NCI-H748 treated with DMSO at 0.1 percent for 48 hours (cell line): Measurements from ENCODE around the gene RND1.
"Not testable (repeated sequence)": the region's sequence is repeated elsewhere in the genome, so short reads cannot be mapped to it uniquely, and the experiment has no call there.

Experiments used
- DNase-seq: peaks from one replicate; lab custom pipeline; 2025; lab: John Stamatoyannopoulos, UW

Gene RND1

DNA sequence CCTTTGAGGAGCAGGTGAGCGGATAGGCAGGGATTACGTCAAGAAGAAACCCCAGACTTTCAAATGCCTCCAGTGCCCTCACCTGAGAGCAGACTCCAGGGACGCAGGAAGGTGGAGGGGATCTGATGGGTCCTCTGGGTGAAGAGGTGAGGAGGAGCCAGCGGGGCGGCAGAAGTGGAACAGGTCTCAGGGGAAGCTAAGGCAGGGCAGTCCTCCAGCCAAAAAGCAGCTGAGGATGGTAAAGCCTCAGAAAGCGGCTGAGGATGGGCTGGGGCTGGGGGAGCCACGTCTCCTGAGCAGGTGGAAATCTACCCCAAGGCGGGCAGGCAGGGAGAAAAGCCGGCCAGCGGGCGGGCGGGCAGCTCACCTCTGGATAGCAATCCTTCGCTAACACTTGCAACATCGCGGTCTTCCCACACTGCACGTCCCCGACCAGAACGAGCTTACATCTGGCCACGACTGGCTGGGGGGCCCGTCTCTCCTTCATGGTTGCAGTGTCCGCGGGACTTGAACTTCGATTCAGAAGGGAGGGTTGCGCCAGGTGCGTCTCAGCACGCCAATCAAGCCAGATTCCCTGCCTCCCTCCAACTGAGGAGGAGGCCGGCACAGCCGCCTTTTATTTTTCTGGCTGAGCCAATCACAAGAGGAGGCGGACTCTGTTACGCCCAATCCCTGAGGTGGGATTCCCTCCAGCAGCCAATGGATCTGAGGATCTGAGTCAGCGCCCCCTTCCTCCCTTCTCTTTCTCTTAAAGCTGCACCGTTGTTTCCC lies at the start of gene RND1:
Gene RND1 (minus strand): TSS at position 590 of the 771 bp plus-strand sequence. CDS start 103 bp downstream, at position 487.
- peak; percentile 87 for DNase-seq

DNA sequence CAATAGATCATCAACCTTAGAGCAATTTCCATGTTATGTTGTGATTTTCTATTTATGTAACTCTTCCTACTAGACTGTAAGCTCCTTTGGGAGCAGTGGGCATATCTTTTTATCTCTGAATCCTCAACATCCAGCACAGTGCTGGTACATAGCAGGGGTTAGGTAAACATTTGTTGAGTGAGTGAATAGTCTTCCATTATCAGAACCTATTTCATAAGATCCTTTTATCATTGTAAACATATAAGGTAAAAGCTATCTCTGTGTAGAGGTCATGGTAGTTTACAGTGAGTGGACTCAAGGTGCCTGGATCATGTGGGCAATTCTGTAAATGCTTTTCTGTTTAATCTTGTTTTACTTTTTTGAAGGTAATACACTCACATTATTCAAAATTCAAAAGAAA lies 44.5 kb upstream of the RND1 start:
- DNase-seq, result peak; percentile 10

DNA sequence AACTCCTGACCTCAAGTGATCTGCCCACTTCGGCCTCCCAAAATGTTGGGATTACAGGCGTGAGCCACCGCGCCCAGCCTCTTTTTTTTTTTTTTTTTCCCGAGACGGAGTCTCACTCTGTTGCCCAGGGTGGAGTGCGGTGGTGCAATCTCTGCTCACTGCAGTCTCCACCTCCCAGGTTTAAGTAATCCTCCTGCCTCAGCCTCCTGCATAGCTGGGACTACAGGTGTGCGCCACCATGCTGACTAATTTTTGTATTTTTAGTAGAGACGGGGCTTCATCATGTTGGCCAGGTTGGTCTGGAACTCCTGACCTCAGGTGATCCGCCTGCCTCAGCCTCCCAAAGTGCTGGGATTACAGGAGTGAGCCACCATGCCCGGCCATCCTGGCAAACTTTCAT lies 44.0 kb upstream of the RND1 start:
- not testable (repeated sequence) for DNase-seq

DNA sequence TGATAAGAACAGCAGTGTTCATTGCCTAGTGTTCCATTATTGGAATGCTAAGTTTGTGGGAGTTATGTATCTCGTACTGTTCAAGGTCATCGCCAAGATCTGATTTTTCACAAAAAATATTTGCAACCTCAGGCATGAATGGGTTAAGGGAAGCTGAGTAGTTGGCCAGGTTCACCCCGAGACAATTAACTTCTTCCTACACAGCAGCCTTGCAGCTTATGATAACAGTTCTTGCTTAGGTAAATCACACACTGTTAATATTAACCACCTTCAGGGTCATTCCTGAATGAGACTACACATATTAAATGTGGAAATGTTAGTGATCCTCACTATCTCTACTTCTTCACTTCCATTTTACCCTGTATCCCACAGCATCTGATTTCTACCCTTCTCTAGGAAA lies 41.6 kb upstream of the RND1 start:
- no peak for DNase-seq

DNA sequence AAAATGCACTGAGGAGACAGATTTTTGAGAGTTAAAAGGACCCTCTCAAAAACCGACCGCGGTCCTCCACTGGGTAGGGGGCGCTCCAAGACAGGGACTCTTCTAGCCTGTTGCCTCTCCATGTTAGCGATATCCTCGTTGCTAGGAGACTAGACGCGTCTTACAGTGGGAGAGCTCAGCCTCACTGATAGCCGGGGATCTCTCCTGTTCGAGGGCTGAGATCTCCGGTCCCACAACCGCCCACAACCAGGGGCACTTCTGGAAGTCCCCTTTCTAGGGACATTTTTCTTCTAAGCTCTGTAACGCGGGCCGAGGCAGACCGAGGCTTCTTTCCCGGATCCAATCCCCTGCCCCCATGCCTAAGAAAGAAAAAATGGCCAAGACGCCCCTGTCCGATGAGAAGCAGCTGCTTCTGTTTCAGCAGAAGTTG lies 38.3 kb upstream of the RND1 start:
- peak; percentile 82 for DNase-seq

DNA sequence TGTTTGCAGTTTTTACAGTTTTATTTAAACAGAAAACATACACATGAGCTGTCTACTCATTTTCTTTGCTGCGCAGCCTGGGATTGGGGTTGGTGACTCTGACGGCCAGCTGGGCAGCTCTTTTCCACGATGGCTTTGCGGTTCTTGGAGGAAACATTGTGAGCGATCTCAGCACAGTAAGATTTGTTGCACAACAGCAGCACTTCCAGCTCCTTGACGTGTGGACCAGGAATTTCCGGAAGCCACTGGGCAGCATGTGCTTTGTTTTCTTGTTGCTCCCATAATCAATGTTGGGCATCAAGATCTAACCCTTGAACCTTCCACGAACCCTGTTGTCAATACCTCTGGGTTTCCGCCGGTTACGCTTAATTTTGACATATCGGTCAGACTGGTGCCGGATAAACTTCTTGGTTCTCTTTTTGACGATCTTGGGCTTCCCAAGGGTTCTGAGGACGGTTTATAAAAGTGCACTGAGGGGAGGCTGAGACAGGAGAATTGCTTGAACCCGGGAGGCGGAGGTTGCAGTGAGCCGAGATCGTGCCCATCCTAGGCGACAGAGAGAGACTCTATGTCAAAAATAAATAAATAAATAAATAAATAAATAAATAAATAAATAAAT lies 37.8 kb upstream of the RND1 start:
- DNase-seq, result no peak

DNA sequence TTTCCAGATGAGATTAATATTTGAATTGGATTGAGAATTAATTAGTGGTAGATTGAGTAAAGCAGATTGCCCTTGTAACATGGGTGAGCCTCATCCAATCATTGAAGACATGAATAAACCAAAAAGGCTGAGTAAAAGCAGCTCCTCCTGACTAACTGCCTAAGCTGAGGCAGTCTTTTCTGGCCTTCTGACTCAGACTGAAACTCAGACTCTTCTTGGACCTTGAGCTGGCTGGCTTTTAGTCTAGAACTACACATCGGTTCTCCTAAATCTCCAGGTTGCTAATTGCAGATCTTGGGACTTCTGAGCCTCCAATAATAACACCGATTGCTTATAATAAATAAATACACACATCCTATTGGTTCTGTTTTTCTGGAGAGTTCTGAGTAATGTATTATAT lies 35.6 kb upstream of the RND1 start:
- no peak for DNase-seq

DNA sequence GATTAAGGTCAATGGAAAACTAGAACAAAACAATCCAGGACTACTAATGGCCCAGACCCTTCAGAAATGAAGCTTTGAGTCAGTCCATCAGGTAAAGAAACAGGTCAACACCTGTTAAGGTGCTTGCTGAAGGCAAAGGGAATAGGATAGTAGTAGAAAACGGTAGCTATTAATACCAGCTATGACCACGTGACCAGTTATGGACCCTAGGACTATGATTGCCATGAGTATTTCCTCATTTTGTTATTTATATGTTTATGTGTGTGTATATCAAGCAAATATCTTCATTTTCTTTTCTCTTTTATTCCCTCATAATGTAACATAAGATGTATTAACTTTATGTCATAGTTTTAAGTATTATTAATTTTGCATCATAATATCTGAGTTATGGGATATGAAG lies 34.0 kb upstream of the RND1 start:
- no peak for DNase-seq

DNA sequence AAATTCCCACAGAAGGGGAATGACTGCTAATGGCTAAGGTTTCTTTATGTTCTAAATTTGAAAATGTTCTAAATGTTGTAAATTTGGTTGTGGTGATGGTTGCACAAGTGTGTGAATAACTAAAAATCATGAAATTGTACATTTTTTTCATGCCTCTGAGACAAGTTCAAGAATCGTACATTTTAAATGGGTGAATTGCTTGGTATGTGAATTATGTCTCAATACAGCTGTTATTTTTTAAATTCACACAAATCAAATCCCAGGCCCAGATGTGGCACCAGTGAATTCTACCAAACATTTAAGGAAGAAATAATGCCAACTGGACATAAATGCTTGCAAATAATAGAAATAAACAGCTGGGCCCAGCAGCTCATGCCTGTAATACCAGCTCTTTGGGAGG lies 28.6 kb upstream of the RND1 start:
- no peak for DNase-seq

DNA sequence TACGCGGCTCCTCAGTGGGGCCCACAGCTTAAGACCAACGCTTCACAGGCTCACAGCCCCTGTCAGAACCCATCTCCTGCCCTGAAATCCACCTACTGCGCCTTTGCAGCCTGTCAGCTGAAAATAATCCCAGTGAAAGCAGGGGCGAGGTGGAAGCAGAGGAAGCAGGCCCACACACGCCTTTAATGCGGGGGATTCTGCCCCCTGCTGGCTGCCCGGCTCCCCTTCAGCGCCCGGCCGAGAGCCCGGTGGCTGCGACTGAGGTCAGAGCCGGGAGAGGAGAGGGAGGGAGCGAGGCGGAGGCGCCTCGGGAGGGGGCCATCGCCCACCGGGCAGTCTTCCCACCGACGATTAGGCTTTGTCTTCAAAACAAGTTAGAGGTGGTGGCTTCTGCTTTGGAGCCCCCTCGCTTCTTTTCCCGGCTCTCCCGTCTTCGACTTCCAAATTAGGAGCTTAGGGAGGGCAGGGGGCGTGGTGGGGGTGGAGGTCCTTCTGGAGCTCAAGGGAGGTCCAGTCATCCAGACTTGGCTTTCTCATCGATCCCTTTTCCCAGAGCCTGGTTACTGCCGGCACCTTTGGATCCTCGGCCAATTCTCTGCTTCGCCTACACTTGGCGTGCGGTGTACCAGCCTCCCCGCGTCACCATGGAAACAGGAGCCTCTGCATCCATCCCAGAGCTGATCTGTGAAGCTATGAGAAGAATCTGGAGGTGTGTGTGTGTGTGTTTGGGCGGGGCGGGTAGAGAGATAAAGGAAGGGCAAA lies 25.2 kb upstream of the RND1 start:
- peak; percentile 49 for DNase-seq

DNA sequence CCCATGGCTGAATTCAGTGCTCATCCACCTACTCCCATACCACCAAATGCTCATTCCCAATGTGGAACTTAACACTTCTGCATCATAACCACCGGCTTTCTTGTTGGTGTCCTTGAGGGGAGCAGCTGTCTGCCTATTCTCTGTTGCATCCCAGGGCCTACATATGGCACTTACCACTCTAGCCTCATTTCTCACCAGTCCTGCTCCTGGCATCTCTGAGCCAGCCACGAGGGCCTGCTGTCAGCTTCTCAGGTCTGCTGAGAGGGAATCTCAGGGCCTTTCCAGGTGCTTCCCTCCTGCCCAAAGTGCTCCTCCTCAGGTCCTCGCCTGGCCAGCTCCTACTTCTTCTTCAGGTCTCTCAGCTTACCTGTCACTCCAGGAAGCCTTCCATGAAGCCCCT lies 24.0 kb upstream of the RND1 start:
- DNase-seq, result no peak

DNA sequence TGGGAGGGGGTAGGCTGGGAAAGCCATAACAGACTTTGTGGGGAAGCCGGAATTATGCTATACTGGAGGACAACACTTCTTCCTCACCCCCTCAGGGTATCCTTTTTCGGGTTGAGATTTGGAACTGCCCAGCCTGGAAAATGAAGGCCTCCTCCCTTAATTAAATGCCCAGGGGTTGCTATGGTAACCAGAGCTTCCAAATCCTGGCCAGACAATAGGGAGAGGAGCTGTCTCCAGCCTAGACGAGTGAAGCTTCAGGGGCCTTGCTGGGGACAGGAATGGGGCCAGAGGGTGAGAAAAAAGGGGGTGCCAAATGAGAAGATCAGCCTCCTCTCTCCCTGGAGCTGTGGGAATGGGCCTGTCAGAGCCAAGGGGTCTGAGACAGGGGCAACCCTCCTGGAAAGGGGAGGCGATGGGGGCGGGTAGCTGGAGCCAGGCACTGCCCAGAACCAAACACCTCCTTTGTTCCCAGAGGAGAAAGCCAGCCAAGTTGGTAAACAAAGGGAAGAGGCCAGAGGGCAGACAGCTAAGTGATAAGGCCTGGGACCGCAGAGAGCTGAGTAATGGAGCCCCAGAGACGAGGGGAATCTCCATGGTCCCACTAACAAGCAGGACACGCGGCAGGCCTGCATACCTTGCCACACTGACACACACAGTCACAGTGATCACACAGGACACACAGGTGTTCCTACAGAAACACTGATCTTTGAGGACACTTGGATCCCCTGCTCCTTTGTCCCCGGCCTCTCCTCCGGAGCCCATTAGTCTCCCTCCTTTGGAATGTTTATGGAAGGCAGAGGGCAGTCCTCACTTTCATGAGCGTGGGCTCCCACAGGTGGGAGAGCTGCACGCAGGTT lies 17.9 kb upstream of the RND1 start:
- no peak for DNase-seq

DNA sequence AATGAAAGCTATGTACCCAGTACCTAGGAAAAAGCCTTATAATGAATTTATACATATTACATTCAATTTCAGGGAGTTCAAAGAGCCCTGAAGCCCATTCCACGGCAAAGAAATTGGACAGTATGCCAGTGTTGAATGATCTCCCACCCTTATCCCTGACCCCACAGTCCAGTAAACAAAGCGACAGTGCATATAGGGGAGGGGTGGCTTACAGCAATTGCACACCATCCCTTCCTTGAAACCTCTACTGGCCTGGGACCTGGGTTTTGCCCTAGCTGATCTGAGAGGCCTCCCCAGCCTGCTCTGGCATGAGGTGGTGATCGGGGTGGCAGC lies 17.3 kb upstream of the RND1 start:
- DNase-seq, result no peak

DNA sequence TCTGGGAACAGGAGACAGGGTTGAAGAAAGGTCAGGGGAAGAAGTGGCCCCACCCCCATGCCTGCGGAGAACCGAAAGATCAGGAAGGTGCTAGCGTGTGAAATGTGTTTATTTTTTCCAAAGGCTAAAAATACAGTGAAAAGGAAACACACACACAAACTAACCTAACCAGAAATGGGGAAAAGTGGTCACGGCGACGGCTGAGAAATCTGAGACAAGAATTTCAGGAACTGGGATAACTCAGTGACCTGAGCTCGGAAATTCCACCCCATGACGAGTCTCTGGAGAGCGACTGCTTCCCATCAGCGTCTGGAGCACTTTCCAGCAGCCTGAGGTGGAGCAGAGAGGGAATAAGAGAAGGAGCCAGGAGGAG lies 16.6 kb upstream of the RND1 start:
- DNase-seq, result no peak

DNA sequence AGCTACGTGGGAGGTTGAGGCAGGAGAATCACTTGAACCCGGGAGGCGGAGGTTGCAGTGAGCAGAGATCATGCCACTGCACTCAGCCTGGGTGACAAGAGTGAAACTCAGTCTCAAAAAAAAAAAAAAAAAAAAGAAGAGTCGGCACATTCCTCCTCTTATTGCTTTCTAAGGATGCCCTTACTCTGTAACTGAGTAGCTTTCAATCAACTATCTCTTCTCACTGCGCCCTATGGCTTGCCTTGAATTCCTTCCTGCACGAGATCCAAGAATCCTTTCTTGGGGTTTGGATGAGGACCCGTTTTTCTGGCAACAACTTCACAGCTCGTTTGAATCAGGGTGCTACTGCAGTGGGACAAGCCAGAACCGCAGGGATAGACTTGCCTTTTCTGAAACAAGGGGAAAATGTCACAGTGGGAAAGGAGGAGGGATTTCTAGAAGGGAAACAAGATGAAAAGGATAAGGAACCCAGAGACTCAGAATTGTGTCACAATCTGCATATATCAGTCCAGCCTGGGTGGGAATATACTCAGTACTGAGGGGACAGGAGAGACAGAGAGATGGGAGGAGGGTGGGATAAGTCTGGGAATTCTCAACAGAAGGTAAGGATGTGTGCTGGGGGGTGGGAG lies 16.1 kb upstream of the RND1 start:
- no peak for DNase-seq

DNA sequence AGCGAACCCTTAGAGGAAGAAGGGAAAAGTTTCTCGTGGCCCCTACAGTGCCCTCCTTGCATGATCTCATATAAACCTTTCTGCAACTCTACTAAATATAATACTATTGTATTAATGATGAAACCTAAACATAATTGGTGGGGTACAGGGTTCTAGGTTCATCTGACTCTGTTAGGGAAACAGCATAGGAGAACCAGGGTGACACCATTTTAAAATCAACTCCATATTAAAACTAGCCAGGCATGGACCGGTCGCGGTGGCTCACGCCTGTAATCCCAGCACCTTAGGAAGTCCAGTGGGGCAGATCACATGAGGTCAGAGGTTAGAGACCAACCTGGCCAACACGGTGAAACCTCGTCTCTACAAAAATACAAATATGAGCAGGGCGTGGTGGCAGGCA lies 15.0 kb upstream of the RND1 start:
- DNase-seq, result no peak

DNA sequence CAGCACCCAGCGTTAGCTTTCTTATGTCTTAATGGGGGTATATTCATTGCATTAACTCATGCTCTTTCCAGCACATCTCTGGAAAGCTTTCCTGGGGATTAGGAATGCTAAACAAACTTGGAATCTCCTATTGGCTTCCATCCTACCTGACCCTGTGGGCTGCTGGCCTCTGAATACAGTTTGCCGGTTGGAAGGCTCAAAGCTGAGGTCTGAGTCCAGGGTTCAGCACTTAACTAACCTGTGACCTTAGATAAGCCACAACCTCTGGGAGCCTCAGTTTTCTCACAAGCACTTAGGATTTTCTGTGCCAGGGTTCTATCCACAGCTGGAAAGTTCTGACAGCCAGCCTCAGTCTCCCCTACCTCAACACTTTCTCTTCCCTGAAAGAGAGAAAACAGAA lies 12.9 kb upstream of the RND1 start:
- no peak for DNase-seq

DNA sequence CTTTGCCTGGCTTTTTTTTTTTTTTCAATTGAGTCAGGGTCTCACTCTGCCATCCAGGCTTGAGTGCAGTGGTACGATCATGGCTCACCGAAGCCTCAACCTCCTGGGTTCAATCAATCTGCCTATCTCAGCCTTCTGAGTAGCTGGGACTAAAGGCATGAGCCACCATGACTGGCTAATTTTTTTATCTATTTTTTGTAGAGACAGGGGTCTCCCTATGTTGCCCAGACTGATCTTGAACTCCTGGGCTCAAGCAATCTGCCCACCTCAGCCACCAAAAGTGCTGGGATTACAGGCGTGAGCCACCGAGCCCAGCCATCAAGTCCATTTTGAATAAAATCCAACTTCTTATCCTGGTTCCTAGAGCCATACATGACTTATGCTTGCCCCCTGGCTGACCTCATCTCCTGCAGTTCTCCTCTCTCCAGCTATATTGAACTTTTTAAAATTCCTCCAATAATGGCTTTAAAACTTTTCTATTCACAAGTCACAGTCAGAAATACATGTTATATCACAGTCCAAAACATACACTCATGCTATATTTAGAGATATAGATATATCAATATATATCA lies 10.4 kb upstream of the RND1 start:
- DNase-seq, result no peak

DNA sequence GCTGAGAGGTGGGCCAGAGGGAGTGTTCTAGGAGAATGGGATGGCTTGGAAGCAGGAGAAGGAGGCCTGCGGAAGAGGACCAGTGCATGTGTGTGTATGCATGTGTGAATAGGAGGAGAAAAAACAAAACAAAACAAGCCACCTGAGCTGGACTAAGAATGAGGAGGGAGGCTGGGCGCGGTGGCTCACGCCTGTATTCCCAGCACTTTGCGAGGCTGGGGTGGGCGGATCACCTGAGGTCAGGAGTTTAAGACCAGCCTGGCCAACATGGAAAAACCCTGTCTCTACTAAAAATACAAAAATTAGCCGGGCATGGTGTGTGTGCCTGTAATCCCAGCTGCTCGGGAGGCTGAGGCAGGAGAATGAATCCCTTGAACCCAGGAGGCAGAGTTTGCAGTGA lies 7.9 kb upstream of the RND1 start:
- DNase-seq, result not testable (repeated sequence)

DNA sequence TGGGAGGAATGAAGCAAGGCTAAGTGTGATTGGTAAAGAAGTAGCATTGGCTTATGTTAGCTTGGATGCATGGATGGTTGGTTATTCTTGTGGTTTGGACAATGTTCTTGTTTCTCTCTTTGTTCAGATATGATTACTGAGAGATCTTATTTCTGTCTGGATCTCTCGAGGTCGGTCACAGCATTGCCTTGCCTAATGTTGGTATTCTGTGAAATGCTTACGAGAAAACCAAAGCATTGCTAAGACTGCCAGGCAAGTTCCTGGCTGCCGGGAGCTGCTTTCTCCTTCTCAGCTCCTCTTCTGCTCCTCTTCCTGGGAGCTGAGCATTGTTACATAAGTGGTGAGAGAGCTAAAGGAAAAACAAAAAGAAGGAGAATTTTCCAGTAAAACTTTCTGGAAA lies 7.4 kb upstream of the RND1 start:
- no peak for DNase-seq

DNA sequence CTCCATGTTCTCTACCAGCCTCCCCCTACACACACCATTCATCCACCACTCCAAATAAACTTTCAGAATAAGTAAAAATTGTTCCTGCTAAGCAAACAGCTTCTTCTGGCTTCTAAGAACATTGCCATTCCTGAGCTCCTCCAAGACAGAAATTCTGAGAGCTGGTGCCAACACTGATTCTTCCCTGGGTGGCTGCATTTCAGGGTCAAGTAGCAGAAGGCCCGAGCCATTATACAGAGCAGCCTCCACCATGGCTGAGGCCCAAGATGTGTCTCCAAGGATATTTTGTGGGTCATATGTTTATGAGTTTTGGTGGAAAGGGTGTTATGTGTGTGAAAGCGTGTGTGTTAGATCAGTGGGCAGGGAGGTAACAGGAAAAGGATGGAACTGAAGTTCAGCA lies 3.5 kb upstream of the RND1 start:
- no peak for DNase-seq

DNA sequence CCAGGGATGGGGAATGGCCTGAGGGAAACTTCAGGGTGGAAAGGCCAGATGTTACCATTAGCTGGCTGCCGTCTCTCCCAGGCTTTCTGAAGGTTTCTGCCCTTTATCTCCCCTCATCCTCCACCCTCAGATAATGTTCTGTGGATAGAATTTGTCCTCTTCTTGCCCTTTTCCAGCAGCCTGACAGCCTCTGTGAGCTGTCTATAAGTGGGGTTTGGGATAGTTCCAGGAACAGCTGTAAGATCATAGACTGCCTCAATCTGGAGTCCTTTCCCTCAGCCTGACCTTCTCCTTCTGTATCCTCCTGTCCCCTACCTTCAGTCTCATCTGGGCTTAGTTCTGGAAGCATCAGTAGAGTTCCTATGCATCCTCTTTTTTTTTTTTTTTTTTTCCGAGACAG lies 2.8 kb upstream of the RND1 start:
- no peak for DNase-seq
